Measurements from ENCODE around the gene SLC7A10.
A peak's percentile ranks its signal among the peaks of the same experiment; 100 is the strongest.
"Not testable (repeated sequence)": the region's sequence is repeated elsewhere in the genome, so short reads cannot be mapped to it uniquely, and the experiment has no call there.

Gene SLC7A10

GRCh38 chr19:33193269-33193864 lies 32.3 kb downstream of the SLC7A10 start:
- H3K27me3 ChIP-seq (ENCODE audit: low read depth) = no peaks in the 10 kb centered on the region
- H3K9me3 ChIP-seq = no peaks in the 10 kb centered on the region
- 0 out of 2 replicates have a peak, but pooled peaks cover 5% of the 10 kb centered on the region for H3K4me1 ChIP-seq
- in situ Hi-C loops (cut with MboI; ENCODE audit: low sequenced_read_pairs) = loop anchor here (25.0 kb wide), 1 partner anchor 506 kb away; the partner anchor contains the start of genes ANKRD27, NUDT19 and RGS9BP
- no peak for DNase-seq (ENCODE audit: low spot score in 2 of 2)
- H3K36me3 ChIP-seq (replicated peaks) = peaks cover 19% of the 10 kb centered on the region
- H3K4me3 ChIP-seq = peak overlapping the region; percentile 20

DNA sequence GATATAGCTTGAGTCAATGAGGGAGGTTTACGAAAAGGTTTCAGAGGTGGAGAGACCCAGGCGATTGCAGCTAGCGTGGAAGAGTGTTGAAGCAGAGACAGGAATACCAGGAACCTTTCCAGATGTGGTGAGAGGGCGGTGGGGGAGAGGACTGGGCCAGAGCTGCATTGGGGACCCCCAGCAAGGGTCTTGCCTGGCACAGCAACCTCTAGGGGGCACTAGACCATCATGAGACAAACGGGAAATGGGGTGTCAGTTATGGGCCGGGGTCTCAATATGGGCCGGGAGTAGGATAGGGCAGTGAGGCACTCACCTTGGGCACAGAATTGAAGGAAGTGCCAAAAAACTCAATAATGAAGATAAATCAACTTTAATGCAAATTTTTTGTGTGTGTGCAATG lies 33.6 kb downstream of the SLC7A10 start:
- no peak for DNase-seq (ENCODE audit: low spot score in 2 of 2)
- H3K4me1 ChIP-seq = 0 out of 2 replicates have a peak, but pooled peaks cover 5% of the 10 kb centered on the region
- in situ Hi-C loops (cut with MboI; ENCODE audit: low sequenced_read_pairs) = loop anchor here (25.0 kb wide), 1 partner anchor 505 kb away; the partner anchor contains the start of genes ANKRD27, NUDT19 and RGS9BP

GRCh38 chr19:33191501-33191900 lies 34.1 kb downstream of the SLC7A10 start:
- 0 out of 2 replicates have a peak, but pooled peaks cover 5% of the 10 kb centered on the region for H3K4me1 ChIP-seq
- in situ Hi-C loops (cut with MboI; ENCODE audit: low sequenced_read_pairs) = loop anchor here (25.0 kb wide), 1 partner anchor 504 kb away; the partner anchor contains the start of genes ANKRD27, NUDT19 and RGS9BP
- no peak for DNase-seq (ENCODE audit: low spot score in 2 of 2)

More for the DNA sequence above, 33.6 kb downstream of the SLC7A10 start:
- no peaks in the 10 kb centered on the region for H3K27me3 ChIP-seq (ENCODE audit: low read depth)
- peaks cover 9% of the 10 kb centered on the region for H3K36me3 ChIP-seq (replicated peaks)
- H3K4me3 ChIP-seq = no peak overlapping the region
- no peaks in the 10 kb centered on the region for H3K9me3 ChIP-seq

GRCh38 chr19:33191092-33191491 lies 34.6 kb downstream of the SLC7A10 start:
- H3K27me3 ChIP-seq (ENCODE audit: low read depth); H3K36me3 ChIP-seq (replicated peaks); H3K4me1 ChIP-seq; H3K4me3 ChIP-seq; H3K9me3 ChIP-seq; DNase-seq (ENCODE audit: low spot score in 2 of 2): not testable (repeated sequence)
- in situ Hi-C loops (cut with MboI; ENCODE audit: low sequenced_read_pairs) = loop anchor here (25.0 kb wide), 1 partner anchor 504 kb away; the partner anchor contains the start of genes ANKRD27, NUDT19 and RGS9BP

More at GRCh38 chr19:33191501-33191900, 34.1 kb downstream of the SLC7A10 start:
- Histone ChIP-seq H3K27me3 (ENCODE audit: low read depth) (no peaks in the 10 kb centered on the region), H3K36me3 (replicated peaks) (peaks cover 4% of the 10 kb centered on the region; the same call in 1 of the 2 replicates), H3K4me3 (no peak overlapping the region), H3K9me3 (no peaks in the 10 kb centered on the region)

GRCh38 chr19:33189453-33189852 lies 36.2 kb downstream of the SLC7A10 start:
- DNase-seq (ENCODE audit: low spot score in 2 of 2) = no peak
- Histone ChIP-seq H3K36me3 (replicated peaks) (no peaks in the 10 kb centered on the region), H3K9me3 (no peaks in the 10 kb centered on the region), H3K27me3 (ENCODE audit: low read depth) (no peaks in the 10 kb centered on the region), H3K4me3 (no peak overlapping the region), H3K4me1 (no peaks in the 10 kb centered on the region)
- in situ Hi-C loops (cut with MboI; ENCODE audit: low sequenced_read_pairs) = loop anchor here (10.0 to 25.0 kb wide), 2 partner anchors 65 to 502 kb away; partner anchors contain the start of genes ANKRD27, NUDT19 and RGS9BP

DNA sequence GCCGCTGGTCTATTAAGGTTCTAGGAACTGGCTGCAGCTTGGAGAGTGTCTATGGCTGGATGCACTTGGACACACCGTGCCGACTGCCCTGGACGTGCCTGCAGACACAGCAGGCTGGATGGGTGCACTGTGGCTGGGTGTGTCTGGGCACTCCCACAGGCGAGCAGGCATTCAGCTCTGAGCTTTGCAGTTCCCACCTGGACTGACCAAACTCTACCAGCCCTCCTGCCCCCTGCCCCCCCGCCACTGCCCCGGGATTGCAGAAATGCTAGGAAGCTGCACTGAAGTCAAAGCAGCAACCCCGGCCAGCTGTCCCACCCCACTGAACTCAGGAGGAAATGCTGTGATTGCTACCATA lies 38.5 kb downstream of the SLC7A10 start:
- H3K9me3 ChIP-seq = no peaks in the 10 kb centered on the region
- no peaks in the 10 kb centered on the region for H3K27me3 ChIP-seq (ENCODE audit: low read depth)
- H3K4me1 ChIP-seq = no peaks in the 10 kb centered on the region
- in situ Hi-C loops (cut with MboI; ENCODE audit: low sequenced_read_pairs) = loop anchor here (10.0 to 25.0 kb wide), 2 partner anchors 62 to 500 kb away; partner anchors contain the start of genes ANKRD27, NUDT19 and RGS9BP
- no peak for DNase-seq (ENCODE audit: low spot score in 2 of 2)
- no peak overlapping the region for H3K4me3 ChIP-seq
- H3K36me3 ChIP-seq (replicated peaks) = no peaks in the 10 kb centered on the region

GRCh38 chr19:33186431-33187182 lies 39.0 kb downstream of the SLC7A10 start:
- DNase-seq (ENCODE audit: low spot score in 2 of 2) = no peak
- no peaks in the 10 kb centered on the region for H3K27me3 ChIP-seq (ENCODE audit: low read depth)
- no peaks in the 10 kb centered on the region for H3K36me3 ChIP-seq (replicated peaks)
- no peaks in the 10 kb centered on the region for H3K4me1 ChIP-seq
- H3K4me3 ChIP-seq = no peak overlapping the region
- in situ Hi-C loops (cut with MboI; ENCODE audit: low sequenced_read_pairs) = loop anchor here (10.0 to 25.0 kb wide), 2 partner anchors 62 to 499 kb away; partner anchors contain the start of genes ANKRD27, NUDT19 and RGS9BP
- no peaks in the 10 kb centered on the region for H3K9me3 ChIP-seq

GRCh38 chr19:33177417-33177979 lies 48.2 kb downstream of the SLC7A10 start:
- Histone ChIP-seq H3K36me3 (replicated peaks) (no peaks in the 10 kb centered on the region), H3K27me3 (ENCODE audit: low read depth) (no peaks in the 10 kb centered on the region), H3K9me3 (no peaks in the 10 kb centered on the region), H3K4me3 (peak overlapping the region; percentile 73), H3K4me1 (peaks cover 9% of the 10 kb centered on the region)
- peak; percentile 43 to 75 for DNase-seq (ENCODE audit: low spot score in 2 of 2)
- in situ Hi-C loops (cut with MboI; ENCODE audit: low sequenced_read_pairs) = loop anchor here (25.0 kb wide), 1 partner anchor 490 kb away; the partner anchor contains the start of genes ANKRD27, NUDT19 and RGS9BP

DNA sequence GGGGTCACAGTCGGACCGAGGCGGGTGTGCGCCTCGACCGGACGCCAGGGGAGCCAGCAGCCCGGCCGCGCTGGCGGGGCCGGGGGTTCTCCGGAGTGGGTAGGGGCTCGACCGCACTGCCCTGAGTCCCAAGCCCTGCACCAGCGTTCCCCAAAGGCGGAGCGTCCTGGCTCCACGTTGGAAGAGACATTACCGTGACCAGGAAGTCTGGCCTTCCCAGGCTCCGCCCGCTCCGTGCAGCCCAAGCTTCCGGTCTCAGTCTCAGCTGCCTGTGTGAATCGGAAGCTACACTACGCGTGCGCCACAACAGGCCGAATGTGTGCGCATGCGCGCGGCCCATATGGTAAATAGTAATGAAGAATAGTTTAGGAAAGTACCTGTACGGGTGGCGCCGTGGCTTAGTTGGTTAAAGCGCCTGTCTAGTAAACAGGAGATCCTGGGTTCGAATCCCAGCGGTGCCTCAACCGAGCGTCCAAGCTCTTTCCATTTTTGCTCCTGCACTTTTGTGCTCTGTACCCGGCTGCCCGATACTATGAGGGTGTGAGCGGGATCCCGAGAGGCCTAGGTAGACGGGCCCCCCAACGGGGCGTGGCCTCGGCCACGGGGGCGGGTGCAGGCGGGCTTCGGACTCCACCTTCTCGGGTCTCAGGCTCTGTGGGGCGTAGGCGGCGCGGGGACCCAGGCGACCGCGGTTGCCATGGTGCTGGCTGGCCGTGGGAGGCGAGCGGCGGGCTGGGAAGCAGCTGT lies 48.8 kb downstream of the SLC7A10 start:
- Histone ChIP-seq H3K27me3 (ENCODE audit: low read depth) (no peaks in the 10 kb centered on the region), H3K9me3 (no peaks in the 10 kb centered on the region), H3K4me1 (peaks cover 15% of the 10 kb centered on the region), H3K4me3 (peak overlapping the region; percentile 73), H3K36me3 (replicated peaks) (no peaks in the 10 kb centered on the region)
- in situ Hi-C loops (cut with MboI; ENCODE audit: low sequenced_read_pairs) = loop anchor here (25.0 kb wide), 1 partner anchor 490 kb away; the partner anchor contains the start of genes ANKRD27, NUDT19 and RGS9BP
- peak; percentile 96 to 99 for DNase-seq (ENCODE audit: low spot score in 2 of 2)

DNA sequence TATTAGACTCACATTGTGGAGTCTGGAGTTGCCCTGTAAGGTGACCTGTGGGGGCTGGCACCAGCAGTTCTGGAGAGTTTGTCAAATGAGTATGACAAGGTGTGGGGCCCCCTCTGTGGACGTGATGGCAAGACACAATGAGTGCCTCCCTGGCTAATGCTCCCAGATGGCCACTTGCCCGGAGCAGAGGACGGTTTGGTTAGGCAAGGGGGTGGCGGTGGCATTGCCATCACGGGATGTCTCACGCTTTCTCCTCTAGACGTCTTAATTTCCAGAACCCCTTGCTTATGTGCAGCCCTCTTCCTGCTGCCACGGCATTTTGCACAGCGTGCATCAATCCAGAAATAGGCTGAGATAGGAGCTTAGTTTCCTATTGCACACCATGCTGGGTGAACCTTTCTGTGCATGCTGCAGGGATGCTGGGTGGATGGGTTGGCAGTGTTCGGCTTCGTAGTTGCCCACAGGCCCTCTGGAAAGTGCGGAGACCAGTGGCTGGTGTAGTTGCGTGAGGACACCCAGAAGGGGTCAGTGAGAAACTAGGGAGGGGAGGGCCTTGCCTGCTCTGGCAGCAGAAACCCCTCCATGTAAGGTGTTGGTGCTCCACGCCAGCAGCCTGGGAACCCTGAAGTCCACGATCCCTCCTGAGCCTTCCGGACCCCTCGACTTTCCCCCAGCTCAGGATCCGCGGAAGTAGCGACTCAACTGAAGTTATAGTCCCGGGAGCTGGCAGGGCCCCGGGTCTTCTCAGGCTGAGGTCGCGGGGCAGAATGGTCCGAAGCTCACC lies 49.6 kb downstream of the SLC7A10 start:
- no peaks in the 10 kb centered on the region for H3K27me3 ChIP-seq (ENCODE audit: low read depth)
- DNase-seq (ENCODE audit: low spot score in 2 of 2) = peak; percentile 27 to 52
- peak overlapping the region; percentile 73 for H3K4me3 ChIP-seq
- H3K9me3 ChIP-seq = no peaks in the 10 kb centered on the region
- H3K4me1 ChIP-seq = peaks cover 20% of the 10 kb centered on the region
- in situ Hi-C loops (cut with MboI; ENCODE audit: low sequenced_read_pairs) = loop anchor here (25.0 kb wide), 1 partner anchor 489 kb away; the partner anchor contains the start of genes ANKRD27, NUDT19 and RGS9BP
- no peaks in the 10 kb centered on the region for H3K36me3 ChIP-seq (replicated peaks)

- Histone ChIP-seq H3K36me3 (replicated peaks) (no peaks in the 10 kb centered on the region), H3K4me3 (no peak overlapping the region), H3K9me3 (no peaks in the 10 kb centered on the region), H3K27me3 (ENCODE audit: low read depth) (no peaks in the 10 kb centered on the region), H3K4me1 (peaks cover 20% of the 10 kb centered on the region)
- DNase-seq (ENCODE audit: low spot score in 2 of 2) = no peak
- in situ Hi-C loops (cut with MboI; ENCODE audit: low sequenced_read_pairs) = loop anchor here (25.0 kb wide), 1 partner anchor 488 kb away; the partner anchor contains the start of genes ANKRD27, NUDT19 and RGS9BP
Measured at GRCh38 chr19:33175156-33175782, 50.4 kb downstream of the SLC7A10 start.

- no peaks in the 10 kb centered on the region for H3K36me3 ChIP-seq (replicated peaks)
- no peak for DNase-seq (ENCODE audit: low spot score in 2 of 2)
- H3K9me3 ChIP-seq = peaks cover 2% of the 10 kb centered on the region; the same call in 1 of the 2 replicates
- peaks cover 20% of the 10 kb centered on the region for H3K4me1 ChIP-seq
- H3K4me3 ChIP-seq = no peak overlapping the region
- H3K27me3 ChIP-seq (ENCODE audit: low read depth) = no peaks in the 10 kb centered on the region
- in situ Hi-C loops (cut with MboI; ENCODE audit: low sequenced_read_pairs) = no loop called here
Measured at GRCh38 chr19:33174186-33174585, 51.5 kb downstream of the SLC7A10 start.

Measured in HAP-1 (cell line).